ELF-1 (cell line): Measurements from ENCODE around the gene DNLZ.

Experiments
- DNase-seq: peaks from one replicate; pipeline ENCODE4 v3.0.0-alpha.2; 2016; ENCODE audit warnings: low read depth, low spot score

DNLZ gene

GRCh38 chr9:136396219-136396515, 32.6 kb upstream of the DNLZ start:
- no peak for DNase-seq

- DNase-seq: no peak
These were observed 32.0 kb upstream of the DNLZ start for GRCh38 chr9:136395345-136396218.

GRCh38 chr9:136395020-136395340, 31.4 kb upstream of the DNLZ start:
- no peak for DNase-seq

- no peak for DNase-seq
These were observed 30.9 kb upstream of the DNLZ start for GRCh38 chr9:136394312-136395019.

GRCh38 chr9:136393531-136393930, 30.0 kb upstream of the DNLZ start:
- no peak for DNase-seq

- DNase-seq: no peak
These were observed 29.2 kb upstream of the DNLZ start for GRCh38 chr9:136392538-136393449.

GRCh38 chr9:136391737-136392537, 28.4 kb upstream of the DNLZ start:
- no peak for DNase-seq

GRCh38 chr9:136389396-136389795, 25.9 kb upstream of the DNLZ start:
- no peak for DNase-seq

- DNase-seq: no peak
These were observed 23.7 kb upstream of the DNLZ start for GRCh38 chr9:136387217-136387616.

- no peak for DNase-seq
These were observed 22.5 kb upstream of the DNLZ start for GRCh38 chr9:136386018-136386417.

GRCh38 chr9:136385015-136385414, 21.5 kb upstream of the DNLZ start:
- no peak for DNase-seq

- DNase-seq: no peak
These were observed 19.9 kb upstream of the DNLZ start for GRCh38 chr9:136383436-136383835.

GRCh38 chr9:136381966-136382513, 18.5 kb upstream of the DNLZ start:
- DNase-seq: no peak

- no peak for DNase-seq
These were observed 17.8 kb upstream of the DNLZ start for GRCh38 chr9:136381311-136381710.

- no peak for DNase-seq
These were observed 16.8 kb upstream of the DNLZ start for GRCh38 chr9:136380381-136380780.

GRCh38 chr9:136379891-136380290, 16.3 kb upstream of the DNLZ start:
- no peak for DNase-seq

GRCh38 chr9:136379401-136379800, 15.9 kb upstream of the DNLZ start:
- DNase-seq: no peak

- no peak for DNase-seq
These were observed 15.4 kb upstream of the DNLZ start for GRCh38 chr9:136379003-136379287.

- no peak for DNase-seq
These were observed 14.8 kb upstream of the DNLZ start for GRCh38 chr9:136378170-136379002.

GRCh38 chr9:136377341-136378169, 14.0 kb upstream of the DNLZ start:
- no peak for DNase-seq
